HG03095 (cell line): ENCODE measurements around the gene MRPS5.
"Not testable (repeated sequence)": the region's sequence is repeated elsewhere in the genome, so short reads cannot be mapped to it uniquely, and the experiment has no call there.

ENCODE experiments used
- ATAC-seq: cut with Tn5 transposase; IDR thresholded peaks from one replicate; pipeline ENCODE4 v1.9.1; 2021; ENCODE audit warnings: moderate library complexity; ENCODE audit not compliant: unreplicated experiment

MRPS5 gene

DNA sequence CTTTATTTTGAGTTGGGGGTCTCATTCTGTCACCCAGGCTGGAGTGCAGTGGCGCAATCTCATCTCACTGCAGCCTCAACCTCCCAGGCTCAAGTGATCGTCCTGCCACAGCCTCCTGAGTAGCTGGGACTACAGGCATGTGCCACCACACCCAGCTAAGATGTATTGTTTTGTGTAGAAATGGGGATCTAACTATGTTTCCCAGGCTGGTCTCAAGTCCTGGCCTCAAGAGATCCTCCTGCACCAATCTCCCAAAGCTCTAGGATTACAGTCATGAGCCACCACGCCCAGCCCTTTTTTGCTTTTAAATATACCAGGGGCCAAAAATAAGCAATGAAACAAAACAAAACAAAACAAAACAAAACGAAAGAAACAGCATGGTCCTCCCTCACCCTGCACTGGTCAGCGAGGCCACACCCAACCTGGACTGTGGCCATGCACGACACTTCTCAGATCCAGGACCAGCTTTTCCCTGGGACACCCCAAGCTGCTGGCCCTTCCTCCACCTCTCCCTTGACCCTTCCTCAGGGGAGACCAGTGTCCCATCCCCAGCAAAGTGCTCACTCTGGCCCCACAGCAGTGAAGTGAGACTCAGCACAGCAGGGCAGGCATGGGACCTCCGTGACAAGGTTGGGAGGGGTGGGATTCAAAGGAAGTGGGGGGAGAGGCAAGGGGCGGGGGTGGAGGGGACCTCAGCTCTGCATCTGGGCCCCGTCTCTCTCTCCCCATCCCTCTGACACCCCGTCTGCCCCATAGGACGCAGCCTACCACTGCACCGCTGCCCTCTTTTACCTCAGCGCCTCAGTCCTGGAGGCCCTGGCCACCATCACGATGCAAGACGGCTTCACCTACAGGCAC is 72.6 kb downstream of the MRPS5 start:
- ATAC-seq, result no peak

DNA sequence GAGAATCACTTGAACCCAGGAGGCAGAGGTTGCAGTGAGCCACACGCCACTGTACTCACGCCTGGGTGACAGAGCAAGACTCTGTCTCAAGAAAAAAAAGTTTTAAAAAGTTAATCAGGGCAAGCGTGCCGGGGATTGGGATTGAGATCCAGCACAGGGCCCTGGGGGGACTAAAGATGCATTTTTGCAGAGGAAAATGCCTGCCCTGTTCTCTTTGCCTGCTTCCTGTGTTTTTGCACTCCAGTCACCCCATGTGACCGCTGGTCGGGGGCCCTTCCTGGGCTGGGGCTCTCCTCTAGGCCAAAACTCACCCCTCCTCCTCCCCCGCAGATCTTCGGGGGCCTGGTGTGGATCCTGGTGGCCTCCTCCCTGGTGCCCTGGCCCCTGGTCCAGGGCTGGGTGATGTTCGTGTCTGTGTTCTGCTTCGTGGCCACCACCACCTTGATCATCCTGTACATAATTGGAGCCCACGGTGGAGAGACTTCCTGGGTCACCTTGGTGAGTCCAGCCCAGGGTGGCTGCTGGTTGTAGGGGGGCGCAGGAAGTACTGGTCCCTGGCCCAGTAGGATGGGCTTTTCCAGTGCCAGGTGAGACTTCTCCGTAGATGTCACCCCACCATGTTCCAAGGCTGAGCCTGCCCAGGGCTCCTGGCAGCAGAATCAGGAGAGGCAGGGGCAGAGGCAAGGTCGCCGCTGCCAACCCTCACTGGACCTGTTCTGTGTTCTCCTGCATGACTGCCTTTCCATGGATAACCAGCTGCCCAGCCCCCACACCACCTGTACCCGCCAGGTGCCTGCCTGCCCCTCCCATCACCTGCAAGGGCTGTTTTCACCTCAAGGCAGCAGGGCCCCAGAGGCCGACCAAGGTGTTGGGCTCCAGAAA is 73.7 kb downstream of the MRPS5 start:
- no peak for ATAC-seq

DNA sequence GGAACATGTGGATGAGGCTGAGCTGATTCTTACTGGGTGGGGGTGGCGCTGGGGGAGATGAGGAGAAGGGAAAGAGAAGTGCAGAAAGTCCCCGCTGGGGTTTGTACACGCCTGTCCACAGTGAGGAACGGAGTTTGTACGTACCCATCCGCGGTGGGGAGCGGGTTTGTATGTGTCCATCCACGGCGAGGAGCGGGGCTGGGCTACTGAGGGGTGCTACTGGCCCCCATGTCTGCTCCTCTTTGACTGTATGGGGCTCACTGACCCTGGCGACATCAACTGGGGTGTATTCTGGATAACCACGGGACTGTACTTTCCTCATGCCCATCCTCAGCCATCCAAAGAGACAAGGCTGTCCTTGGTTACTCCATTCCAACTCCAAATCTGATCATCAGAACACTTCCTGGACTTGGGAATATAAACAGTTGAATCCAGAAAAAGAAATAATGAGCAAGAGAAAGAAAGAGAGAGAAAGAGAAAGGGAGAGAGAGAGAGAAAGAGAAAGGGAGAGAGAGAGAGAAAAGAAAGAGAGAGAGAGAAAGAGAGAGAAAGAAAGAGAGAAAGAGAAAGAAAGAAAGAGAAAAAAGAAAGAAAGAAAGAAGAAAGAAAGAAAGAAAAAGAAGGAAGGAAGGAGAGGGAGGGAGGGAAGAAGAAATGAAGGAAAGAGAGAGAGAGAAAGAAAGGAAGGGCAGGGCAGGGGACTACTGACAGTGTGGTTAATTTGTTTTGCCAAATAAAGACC is 75.1 kb downstream of the MRPS5 start:
- ATAC-seq, result no peak

DNA sequence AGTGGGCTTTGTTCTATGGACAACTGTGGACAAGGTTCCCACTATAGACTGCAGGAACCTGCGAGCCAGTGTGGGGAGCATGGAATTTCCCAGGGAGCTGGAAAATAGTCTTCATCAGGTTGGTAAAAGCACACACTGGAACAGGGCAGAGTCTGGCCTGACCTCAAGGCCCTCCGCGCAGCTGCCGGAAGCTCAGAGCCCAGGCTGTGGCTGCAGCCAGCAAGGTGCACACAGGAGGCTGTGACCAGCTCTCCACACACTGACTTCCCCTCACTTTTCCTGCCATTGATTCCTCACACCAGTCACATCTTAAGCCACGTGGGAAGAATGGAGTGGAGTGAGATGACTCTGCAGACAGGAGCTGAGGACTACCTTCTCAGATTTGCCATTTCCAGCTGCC is 77.0 kb downstream of the MRPS5 start:
- no peak for ATAC-seq

DNA sequence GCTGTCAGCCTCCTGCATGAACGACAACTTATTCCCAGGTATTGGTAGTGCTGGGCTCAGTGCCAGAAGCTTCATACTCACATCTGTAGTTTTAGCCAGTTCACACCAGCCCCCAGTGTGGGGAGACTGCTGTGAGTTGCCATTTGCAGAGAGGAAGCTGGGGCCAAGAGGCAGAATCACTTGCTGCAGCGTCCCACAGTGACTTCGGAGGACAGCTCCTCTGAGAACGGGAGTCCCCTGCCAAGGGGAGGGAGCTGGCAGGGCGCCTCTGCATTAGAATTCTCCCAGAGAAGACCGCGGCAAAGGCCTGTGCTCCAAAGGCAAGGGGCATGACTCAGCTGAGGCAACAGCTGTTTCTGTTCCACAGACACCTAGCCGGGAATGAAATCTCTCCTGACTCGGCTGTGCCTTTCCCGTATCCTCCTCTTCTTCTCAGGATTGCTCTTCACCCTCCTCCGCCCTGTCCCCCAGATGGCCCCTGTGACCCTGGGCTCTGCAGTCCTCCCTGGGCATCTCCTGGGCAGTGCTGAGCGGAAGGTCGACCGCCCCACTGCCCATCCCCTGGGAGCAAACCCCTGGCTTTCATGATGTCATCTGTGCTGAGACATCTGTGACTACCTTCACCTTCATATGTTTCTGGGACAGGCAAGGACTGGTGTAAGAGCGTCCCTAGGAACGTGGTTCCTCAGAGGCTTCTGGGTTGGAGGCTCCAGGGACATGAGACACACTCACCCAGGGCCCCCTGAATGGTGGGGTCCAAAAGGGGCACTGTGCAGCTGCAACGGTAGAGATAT is 78.1 kb downstream of the MRPS5 start:
- no peak for ATAC-seq

DNA sequence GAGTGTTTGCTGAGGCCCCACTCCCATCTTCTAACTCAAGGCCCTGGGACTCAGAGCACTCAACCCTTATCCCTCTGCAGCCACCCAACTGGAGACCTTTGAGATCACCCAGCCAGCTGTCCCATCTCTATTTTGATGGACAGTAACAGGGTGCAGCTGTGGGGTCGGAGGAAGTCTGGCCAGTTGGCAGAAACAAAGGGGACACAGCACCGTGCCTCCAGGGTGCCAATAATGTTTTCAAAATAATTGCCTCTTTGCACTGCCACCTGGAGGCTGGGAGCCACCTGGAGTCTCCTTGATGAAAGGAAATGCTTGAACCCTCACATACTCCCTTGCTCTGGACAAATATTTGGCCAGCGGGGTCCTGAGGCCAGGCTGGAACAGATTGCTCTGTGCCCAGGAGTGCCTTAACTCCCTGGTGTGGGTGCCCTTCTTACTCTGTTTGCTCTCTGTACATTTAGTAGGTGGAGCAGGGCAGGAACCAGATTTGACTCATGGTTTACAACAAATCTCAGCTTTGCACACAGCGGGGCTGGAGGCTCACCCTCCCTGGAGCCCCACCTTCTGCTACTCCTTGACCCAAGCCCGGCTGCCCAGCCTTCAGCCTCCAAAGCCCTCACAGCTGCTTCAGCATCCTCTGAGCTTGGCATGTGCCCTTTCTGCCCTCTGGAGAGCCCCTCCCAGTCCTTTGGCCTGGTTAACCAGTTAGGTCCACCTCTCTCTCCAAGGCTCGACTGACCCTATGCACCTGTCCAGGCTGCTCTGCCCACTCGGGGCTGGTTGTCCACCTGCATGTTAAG is 78.9 kb downstream of the MRPS5 start:
- ATAC-seq, result no peak

DNA sequence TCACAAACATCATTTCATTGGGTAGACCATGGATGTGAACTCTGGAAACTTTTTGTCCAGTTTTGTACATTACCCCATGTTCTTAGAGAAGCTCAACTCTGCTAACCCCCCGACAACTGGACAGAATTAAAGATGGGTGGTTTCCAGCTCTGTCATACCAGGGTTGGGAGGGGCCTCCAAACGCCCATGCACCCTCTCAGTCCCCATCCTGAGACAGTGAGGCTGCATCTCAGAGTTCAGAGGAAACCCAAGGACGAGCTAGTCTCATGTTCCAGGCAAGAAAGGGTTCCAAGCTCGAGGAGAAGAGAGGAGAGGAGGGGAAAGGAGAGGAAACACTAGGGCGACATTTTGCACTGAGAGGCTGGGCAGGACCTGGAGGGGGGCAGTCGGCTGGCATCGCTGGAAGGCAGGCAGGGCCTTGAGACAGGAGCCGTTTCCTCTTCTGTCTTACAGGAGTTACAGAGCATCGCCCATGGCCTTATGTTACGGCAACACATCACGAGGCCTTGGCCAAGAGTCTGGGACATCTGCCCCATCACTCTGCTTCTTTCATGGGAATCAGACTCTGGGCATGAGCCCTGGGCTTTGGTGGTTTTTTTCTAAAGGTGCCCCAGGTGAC is 79.7 kb downstream of the MRPS5 start:
- ATAC-seq, result no peak

DNA sequence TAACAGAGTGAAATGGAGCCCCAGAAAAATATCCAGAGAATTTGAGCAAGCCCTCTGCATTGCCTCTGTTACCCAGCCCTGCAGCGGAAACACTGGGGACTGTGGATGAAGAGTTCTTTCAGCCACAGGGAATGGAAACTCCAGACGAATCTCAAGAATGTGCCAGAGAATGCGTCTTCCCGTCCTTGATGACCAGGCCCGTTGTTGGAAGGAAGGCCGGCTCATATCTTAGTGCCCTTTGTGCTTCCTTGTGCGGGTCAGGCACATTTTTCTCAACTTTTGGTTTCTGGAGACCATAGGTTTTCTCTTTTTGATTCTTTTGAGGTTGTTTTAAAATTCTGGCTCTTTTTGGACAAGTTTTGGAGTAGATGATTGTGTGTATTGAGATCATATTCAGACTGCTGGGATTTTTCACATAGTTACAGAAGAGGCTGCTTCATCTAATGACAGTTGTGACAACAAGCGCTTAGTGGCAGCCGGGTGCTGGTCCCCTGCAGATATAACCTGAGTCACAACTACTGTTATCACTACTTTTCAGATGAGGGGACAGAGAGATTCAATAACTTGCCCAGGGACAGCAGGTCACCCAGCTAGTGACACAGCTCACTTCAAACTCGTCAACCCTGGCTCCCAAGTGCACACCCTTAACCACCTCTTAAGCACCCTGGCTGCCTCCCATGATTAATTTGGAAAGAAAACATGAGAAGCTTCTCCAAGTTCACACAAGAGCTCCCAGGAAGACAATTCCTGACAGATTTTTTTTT is 80.4 kb downstream of the MRPS5 start:
- ATAC-seq, result no peak

DNA sequence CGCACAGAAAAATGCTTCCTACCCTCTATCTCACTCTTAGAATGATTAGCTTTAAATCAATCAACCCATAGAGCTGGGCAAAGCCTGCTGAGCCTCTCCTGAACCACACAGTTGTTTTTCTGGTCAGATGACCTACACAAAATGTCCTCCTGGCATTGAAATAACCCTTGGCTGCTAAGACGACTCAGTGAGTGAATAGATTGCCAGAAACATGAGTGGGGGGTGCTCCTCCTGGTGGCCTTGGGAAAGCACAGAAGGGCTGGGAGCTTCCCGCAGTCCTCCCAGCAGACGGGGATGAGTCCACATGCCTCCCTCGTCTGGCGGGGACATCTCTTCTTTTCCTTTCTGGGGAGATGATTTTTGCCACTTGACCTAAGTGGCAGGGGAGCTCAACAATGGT is 81.2 kb downstream of the MRPS5 start:
- ATAC-seq, result no peak

DNA sequence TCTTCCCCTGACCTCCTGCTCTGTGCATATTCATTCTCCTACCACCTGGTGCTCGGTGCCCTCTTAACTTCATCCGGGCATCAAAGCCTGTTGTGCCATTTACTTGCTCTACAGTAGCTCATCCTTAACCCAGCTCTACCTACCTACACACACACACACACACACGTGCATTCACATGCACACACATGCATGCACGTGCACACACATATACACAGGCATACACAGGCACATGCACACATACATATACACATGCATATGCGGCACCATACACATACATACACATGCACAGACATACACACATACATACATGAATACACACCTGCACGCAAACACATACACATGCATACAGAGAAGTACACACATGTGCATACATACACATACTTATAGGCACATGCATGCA is 81.6 kb downstream of the MRPS5 start:
- no peak for ATAC-seq

DNA sequence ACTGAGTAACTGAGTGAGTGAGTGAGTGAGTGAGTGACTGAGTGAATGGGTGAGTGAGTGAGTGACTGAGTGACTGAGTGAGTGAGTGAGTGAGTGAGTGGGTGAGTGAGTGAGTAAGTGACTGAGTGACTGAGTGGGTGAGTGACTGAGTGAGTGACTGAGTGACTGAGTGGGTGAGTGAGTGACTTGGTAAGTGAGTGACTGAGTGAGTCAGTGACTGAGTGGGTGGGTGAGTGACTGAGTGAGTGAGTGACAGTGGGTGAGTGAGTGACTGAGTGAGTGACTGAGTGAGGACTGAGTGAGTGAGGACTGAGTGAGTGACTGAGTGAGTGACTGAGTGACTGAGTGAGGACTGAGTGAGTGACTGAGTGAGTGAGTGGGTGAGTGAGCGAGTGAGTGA is 82.2 kb downstream of the MRPS5 start:
- ATAC-seq, result no peak

DNA sequence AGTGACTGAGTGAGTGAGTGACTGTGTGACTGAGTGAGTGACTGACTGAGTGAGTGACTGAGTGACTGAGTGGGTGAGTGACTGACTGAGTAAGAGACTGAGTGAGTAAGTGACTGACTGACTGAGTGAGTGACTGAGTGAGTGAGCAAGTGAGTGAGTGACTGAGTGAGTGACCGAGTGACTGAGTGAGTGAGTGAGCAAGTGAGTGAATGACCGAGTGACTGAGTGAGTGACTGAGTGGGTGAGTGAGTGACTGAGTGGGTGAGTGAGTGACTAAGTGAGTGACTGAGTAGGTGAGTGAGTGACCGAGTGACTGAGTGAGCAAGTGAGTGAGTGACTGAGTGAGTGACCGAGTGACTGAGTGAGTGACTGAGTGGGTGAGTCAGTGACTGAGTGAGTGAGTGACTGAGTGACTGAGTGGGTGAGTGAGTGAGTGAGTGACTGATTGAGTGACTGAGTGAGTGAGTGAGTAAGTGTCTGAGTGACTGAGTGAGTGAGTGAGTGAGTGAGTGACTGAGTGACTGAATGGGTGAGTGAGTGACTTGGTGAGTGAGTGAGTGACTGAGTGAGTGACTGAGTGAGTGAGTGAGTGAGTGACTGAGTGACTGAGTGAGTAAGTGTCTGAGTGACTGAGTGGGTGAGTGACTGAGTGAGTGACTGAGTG is 82.8 kb downstream of the MRPS5 start:
- ATAC-seq, result no peak

DNA sequence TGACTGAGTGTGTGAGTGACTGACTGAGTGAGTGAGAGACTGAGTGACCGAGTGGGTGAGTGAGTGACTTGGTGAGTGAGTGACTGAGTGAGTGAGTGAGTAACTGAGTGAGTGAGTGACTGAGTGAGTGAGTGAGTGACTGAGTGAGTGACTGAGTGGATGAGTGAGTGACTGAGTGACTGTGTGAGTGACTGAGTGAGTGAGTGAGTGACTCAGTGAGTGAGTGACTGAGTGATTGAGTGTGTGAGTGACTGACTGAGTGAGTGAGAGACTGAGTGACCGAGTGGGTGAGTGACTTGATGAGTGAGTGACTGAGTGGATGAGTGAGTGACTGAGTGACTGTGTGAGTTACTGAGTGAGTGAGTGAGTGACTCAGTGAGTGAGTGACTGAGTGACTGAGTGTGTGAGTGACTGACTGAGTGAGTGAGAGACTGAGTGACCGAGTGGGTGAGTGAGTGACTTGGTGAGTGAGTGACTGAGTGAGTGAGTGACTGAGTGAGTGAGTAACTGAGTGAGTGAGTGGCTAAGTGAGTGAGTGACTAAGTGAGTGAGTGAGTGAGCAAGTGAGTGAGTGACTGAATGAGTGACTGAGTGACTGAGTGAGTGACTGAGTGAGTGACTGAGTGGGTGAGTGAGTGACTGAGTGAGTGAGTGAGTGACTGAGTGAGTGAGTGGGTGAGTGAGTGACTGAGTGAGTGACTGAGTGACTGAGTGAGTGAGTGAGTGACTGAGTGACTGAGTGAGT is 83.6 kb downstream of the MRPS5 start:
- ATAC-seq, result not testable (repeated sequence)

DNA sequence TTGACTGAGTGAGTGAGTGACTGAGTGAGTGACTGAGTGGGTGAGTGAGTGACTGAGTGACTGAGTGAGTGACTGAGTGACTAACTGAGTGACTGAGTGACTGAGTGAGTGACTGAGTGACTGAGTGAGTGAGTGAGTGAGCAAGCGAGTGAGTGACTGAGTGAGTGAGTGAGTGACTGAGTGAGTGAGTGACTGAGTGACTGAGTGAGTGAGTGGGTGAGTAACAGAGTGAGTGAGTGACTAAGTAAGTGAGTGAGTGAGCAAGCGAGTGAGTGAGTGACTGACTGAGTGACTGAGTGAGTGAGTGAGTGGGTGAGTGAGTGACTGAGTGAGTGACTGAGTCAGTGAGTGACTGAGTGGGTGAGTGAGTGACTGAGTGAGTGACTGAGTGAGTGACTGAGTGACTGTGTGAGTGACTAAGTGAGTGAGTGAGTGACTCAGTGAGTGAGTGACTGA is 84.2 kb downstream of the MRPS5 start:
- no peak for ATAC-seq

DNA sequence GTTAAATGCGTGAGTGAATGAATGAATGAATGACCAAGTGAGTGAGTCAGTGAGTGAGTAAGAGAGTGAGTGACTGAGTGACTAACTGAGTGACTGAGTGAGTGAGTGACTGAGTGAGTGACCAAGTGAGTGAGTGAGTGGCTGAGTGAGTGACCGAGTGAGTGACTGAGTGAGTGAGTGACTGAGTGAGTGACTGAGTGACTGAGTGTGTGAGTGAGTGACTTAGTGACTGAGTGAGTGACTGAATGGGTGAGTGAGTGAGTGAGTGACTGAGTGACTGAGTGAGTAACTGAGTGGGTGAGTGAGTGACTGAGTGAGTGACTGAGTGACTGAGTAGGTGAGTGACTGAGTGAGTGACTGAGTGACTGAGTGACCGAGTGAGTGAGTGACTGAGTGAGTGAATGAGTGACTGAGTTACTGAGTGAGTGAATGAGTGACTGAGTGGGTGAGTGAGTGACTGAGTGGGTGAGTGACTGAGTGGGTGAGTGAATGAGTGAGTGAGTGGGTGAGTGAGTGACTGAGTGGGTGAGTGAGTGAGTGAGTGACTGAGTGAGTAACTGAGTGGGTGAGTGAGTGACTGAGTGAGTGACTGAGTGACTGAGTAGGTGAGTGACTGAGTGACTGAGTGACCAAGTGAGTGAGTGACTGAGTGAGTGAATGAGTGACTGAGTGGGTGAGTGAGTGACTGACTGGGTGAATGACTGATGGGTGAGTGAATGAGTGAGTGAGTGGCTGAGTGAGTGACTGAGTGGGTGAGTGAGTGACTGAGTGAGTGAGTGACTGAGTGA is 84.8 kb downstream of the MRPS5 start:
- ATAC-seq, result no peak
